UCSD-AML1 (cell line): Measurements from ENCODE around the gene SIRPB2.

Experiments used
- DNase-seq: peaks from one replicate; lab custom pipeline; 2025; ENCODE audit not compliant: unreplicated experiment; lab: John Stamatoyannopoulos, UW

Gene SIRPB2

DNA sequence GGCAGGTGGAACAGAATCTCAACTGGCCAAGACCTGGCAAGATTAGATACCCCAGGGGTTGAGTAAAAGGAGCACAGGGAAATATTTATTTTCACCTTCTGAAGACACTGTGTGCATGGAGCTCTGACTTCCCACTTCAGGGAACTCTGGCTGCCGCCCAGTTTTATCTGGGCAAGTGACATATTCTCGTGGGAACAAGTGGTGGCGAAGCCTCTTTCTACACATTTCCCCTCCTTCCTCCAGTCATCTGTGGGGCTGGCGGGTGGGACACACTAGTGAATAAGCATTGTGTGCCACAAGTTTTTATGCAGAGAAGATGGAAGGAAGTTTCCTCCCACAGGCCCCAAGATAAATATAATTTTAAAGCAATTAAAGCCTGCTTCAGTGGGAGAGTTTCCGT lies 48.1 kb downstream of the SIRPB2 start:
- DNase-seq, result no peak

DNA sequence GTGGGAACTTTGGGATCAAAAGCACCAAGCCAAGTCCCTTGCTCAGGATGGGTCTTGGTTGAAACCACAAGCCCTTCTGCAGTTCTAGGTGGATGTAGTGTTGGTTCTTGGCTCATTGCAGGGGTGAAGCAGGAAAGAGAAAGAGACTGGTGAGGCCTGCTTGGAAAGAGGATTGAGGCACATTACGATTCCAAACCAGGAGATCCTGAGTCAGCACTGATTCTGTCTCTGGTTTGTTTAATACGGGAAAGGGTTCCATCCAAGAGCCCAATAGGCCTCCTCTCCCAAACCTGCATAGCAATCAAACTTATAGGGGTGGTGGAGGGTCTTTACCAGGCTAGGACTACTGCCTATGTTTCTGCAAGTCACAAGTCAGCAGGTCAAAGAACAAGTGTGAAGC lies 48.9 kb downstream of the SIRPB2 start:
- DNase-seq, result no peak

DNA sequence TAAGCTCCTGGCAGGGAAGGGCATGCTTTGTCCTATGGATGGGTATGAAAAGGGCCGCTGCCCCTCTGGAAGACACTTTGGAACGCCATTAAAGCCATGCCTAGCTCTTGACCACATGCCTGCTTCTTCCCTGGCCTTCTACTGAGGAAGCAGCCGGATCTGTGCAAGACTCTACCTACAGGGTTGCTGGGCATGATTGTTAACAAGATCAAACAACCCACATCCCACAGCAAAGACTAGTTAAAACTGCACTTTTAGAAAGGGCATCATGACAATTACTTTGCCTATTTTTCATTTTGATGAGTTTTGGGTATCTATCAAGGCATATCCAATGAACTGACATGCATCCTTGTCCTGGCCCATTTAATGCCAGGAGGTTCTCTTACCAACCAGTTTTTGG lies 50.1 kb downstream of the SIRPB2 start:
- DNase-seq, result no peak

DNA sequence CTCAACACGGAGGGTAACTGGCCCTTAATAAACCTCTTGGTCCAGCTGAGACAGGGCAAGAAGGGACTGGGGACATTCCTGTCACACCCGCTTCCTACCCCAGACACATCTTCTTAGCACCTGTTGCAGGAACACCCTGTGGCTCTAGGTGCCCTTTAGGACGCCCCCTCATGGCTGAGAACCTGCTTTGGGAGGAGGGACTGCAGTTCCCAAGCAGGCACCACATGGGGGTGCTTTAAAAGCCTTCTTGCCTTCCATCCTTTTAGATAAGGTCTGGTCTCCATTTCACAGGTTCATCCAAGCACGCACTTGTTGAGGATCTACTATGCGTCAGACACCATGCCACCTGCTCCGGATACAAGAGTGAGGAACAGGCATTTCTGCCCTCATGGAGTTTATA lies 51.2 kb downstream of the SIRPB2 start:
- peak; percentile 37 for DNase-seq

DNA sequence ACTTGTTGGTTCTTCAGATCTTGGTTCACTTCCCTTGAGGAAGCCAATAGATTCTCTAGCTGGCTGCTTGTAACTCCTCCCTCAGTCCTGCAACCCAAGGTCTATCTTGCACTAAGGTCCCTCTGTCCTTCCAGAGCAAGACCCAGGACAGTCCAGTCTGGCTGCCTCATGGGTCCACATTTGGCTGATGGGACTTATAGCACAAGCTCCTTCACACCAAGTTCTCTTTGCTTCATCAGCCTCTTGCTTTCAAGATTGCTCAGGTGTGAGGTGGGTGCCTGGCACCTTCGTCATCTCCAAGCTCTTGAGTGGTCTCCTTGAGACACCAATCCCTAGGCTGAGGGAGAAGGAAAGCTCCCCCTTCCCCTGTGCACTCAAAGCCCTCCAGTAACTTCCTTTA lies 52.9 kb downstream of the SIRPB2 start:
- DNase-seq, result no peak

DNA sequence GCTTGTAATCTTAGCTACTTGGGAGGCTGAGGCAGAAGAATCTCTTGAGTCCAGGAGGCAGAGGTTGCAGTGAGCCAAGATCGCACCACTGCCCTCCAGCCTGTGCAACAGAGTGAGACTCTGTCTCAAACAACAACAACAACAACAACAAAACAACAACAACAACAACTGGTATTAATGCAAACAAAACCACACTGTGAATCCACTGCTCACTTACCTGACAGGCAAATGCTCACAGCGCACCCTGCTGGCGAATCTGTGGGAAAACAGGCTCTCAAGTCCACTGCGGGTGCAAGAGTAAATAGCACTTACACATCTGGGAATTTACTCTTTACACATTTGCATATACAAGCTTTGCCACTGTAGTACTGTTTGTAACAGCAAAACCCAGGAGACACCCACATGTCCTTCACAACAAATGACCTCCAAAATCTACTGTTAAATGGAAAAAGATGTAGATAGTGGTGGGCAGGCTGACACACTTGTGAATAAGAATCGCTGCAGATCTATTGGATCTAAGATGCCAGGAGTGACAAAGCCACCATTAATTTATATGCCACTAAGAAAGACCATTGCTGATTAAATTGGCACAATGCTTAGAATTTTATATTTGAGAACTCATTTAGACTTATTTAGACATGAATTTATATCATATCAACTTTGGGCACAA lies 53.9 kb downstream of the SIRPB2 start:
- DNase-seq, result peak; percentile 67

DNA sequence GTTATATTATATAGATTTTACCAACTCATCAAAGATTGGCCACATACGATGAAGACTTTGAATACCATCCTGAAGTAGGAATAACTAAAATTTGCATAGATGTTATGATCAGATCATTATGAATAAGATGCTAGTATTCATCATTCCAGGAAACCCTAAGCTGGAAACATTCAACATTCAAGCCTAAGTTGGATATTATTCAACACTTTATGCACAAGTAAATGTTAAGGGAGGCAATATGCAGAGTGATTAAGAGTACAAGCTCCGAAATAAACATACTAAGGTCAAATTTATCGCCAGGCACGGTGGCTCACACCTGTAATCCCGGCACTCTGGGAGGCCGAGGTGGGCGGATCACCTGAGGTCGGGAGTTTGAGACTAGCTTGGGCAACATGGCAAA lies 55.0 kb downstream of the SIRPB2 start:
- DNase-seq, result no peak

DNA sequence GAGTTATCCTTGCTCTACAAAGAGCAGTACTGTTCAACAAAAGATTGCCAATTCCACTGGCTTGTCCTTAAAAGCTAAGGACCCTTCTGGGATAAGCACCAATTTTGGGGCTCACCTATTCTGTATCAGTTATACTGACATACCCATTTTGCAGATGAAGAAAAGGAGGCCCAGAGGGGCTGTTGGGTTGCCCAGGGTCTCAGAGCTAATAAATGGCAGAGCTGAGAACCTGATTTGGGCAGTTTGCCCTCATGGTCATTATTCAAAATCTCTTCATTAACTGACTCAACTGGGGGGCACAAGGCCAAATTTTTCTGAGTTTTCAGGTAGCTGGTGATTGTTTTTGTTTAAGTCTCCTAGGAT lies 55.9 kb downstream of the SIRPB2 start:
- DNase-seq, result no peak

DNA sequence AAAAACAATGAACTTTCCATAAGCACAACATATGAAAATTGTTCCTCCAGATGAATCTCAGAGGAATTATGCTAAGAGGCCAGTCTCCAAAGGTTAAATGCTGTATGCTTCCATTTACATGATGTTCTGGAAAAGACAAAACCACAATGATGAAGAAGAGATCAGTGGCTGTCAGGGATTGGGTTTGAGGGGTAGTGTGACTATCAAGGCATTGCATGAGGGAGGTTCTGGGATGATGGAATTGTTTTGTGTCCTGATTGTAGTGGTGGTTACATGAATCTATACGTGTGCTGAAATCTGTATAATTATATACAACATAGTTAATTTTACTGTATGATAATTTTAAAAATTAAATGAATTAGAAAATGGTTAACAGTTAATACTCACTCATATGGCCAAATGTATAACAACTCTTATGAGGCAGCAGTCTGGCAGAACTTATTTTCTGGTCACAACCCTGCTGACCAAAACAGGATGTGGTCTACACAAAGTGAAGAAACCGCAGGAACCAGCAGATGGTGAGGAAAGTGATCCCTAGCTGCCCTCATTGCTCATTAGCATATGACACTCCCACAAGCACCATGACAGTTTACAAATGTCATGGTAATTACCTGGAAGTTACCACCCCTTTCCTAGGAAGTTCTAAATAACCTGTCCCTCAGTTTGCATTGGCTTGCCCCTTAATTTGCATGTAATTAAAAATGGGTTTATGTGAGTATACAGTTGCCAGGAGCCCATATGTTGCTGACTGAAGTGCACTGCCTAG lies 56.5 kb downstream of the SIRPB2 start:
- DNase-seq, result peak; percentile 66

DNA sequence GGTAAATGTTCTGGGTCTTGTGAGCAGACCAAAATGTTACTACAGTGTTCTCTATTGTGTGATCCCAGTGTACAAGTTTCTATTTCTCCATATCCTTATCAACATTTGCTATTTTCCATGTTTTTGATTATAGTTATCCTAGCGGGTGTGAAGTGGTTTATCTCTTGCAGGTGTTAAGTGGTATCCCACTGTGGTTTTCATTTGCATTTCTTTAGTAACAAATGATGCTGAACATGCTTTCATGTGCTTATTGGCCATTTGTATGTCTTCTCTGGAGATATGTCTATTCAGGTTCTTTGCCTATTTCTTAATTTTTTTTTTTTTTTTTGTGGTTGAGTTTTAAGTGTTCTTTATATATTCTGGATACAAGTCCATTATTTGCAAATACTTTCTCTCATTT lies 60.1 kb downstream of the SIRPB2 start:
- DNase-seq, result no peak

DNA sequence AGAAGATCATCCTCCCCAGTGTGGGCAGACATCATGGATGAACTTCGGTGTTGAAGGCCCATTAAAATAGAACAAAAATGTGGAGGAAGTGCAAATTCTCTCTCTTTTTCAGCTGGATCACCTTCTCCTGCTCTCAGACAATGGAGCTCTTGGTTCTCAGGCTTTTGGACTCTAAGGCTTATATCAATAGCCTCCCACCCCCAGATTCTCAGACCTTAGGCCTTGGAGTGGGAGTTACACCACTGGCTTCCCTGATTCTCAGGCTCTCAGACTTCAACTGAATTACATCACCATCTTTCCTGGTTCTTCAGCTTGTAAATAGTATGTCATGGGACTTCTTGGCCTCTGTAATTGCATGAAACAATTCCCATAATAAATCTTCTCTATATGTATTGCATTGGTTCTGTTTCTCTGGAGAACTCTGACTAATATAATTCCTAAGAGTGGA lies 61.2 kb downstream of the SIRPB2 start:
- no peak for DNase-seq

DNA sequence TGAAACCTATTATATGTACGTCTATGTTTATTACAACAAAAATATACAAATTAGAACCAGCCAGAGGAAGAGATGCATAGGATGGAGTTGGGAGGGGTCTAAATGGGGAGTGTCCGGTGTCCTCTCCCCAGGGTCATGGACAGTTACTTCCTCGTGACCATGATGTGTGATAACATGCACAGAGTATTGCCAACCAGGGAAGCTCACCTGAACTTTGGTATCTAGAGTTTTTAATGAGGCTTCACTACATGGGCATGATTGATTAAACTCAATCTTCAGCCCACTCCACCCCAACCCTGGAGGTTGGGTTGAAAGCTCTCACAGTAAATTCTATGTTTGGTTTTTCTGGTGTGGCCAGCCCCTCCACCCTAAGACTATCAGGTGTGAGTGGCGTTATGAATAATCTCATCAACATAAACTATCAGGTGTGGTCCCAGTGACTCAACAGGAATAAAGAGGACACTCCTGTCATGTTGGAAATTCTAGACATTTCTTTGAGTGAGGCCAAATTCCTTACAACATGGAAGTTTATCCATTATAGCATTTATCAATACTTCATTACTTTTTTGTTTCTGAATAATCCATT lies 62.0 kb downstream of the SIRPB2 start:
- no peak for DNase-seq

DNA sequence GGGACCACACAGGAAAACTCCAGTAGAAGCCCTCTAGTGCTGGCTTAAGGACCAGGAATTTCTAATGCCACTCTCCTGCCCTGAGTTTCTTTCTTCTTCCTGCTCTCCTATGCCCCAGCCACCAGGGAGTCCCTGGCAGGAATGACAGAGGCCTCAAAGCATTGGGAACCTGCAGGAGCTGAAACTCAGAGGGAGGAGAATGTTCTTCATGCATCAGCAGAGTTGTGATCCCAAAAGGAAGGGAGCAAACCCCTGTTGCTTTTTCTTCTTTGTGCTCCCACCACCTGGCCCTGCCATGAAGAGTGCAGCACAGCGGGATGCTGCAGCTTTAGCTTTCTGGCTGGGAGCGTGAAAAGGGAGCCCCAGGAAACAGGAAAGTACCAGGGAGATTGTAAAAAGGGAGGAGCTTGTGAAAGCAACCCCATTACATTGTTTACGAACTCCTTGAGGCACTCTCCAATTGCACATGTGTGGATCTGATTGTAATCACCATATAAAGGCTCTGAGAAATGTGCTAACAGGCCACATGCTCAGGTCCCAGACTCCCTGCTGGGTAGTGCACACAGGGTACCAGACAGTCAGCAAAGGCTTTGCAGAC lies 63.7 kb downstream of the SIRPB2 start:
- DNase-seq, result no peak

DNA sequence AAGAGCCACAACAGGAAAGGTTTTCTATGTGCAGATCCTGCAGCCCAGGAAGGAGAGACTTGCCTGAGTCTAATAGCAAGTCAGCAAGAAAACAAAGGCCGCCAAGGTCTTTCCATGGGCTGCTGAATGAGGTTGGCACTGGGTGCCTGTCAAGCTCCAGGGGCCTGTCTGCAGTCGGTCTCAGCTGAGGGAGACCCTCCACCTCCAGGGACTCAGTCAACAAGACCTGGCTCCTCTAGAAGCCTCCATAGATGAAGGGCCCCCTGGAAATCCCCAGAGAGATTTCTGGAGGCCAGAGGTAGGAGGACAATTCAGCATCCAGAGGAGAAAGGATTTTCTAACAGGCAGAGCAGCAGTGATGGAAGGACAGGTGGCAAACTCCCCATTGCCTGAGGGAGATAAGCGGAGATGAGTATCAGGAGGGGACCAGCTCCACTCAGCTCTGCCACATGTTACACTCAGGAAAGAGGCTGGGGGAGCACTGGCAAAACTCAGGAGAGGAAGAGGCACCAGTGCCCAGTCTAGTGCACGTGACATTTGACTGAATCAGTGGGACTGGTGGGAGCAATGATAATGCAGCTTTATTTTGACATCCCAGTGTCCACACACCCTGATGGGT lies 64.9 kb downstream of the SIRPB2 start:
- no peak for DNase-seq
